Hepatocyte (in vitro differentiated cells): ENCODE data around the gene PRSS36. TPM values are rescaled to one million over a fixed set of nuclear protein-coding genes. Genes with fewer than 3 reads are reported as not detected.

Experiments
- DNase-seq: peaks from one replicate; pipeline ENCODE4 v3.0.0-alpha.2; 2016; ENCODE audit warnings: low spot score
- H2AFZ ChIP-seq: fragments of 200-600 bp; sonication (generic); 2 replicates; pipeline ENCODE4 v1.6.0; 2016; ENCODE audit warnings: antibody characterized with exemption, mild to moderate bottlenecking
- H3K27ac ChIP-seq: fragments of 200-600 bp; sonication (generic); 2 replicates; pipeline ENCODE4 v1.5.1; 2016; ENCODE audit warnings: mild to moderate bottlenecking
- H3K27me3 ChIP-seq: fragments of 200-600 bp; sonication (generic); 2 replicates; pipeline ENCODE4 v1.6.1; 2016
- H3K36me3 ChIP-seq: fragments of 200-600 bp; sonication (generic); replicated peaks from 2 replicates; pipeline ENCODE4 v1.5.1; 2016; ENCODE audit warnings: low read depth; ENCODE audit not compliant: insufficient read depth
- H3K4me1 ChIP-seq: fragments of 200-600 bp; sonication (generic); 2 replicates; pipeline ENCODE4 v1.5.1; 2016; ENCODE audit warnings: mild to moderate bottlenecking, moderate library complexity; ENCODE audit not compliant: insufficient read depth
- H3K4me2 ChIP-seq: fragments of 200-600 bp; sonication (generic); 2 replicates; pipeline ENCODE4 v1.6.0; 2016
- H3K4me3 ChIP-seq: fragments of 200-600 bp; sonication (generic); 2 replicates; pipeline ENCODE4 v1.5.1; 2016; ENCODE audit warnings: mild to moderate bottlenecking
- H3K79me2 ChIP-seq: fragments of 200-600 bp; sonication (generic); 2 replicates; pipeline ENCODE4 v1.6.0; 2017; ENCODE audit warnings: mild to moderate bottlenecking
- H3K9me2 ChIP-seq: fragments of 200-600 bp; sonication (generic); replicated peaks from 2 replicates; pipeline ENCODE4 v1.6.0; 2017; ENCODE audit warnings: mild to moderate bottlenecking; ENCODE audit not compliant: insufficient read depth
- H3K9me3 ChIP-seq: fragments of 200-600 bp; sonication (generic); 2 replicates; pipeline ENCODE4 v1.5.1; 2016; ENCODE audit warnings: low read depth, mild to moderate bottlenecking
- H4K20me1 ChIP-seq: fragments of 200-600 bp; sonication (generic); 2 replicates; pipeline ENCODE4 v1.6.0; 2016; ENCODE audit warnings: mild to moderate bottlenecking; ENCODE audit not compliant: insufficient read depth, poor library complexity, severe bottlenecking
- CTCF ChIP-seq: fragments of 200-600 bp; sonication (generic); IDR thresholded peaks from 2 replicates; pipeline ENCODE4 v1.5.1; 2016; ENCODE audit warnings: antibody characterized with exemption, mild to moderate bottlenecking; ENCODE audit not compliant: poor library complexity
- EZH2 ChIP-seq: fragments of 200-600 bp; sonication (generic); IDR thresholded peaks from 2 replicates; pipeline ENCODE4 v1.6.1; 2016; ENCODE audit warnings: antibody characterized with exemption, mild to moderate bottlenecking, borderline replicate concordance
- EZH2phosphoT487 ChIP-seq: fragments of 200-600 bp; sonication (generic); IDR thresholded peaks from one replicate; pipeline ENCODE4 v1.6.1; 2018; ENCODE audit warnings: antibody characterized with exemption, mild to moderate bottlenecking, low read depth, moderate library complexity; ENCODE audit not compliant: unreplicated experiment, severe bottlenecking
- WGBS: methylation state at CpG from one replicate; pipeline ENCODE4 v1.1.6; 2016; ENCODE audit warnings: low lambda C conversion rate; ENCODE audit errors: missing lambda C conversion rate; 5-methylcytosine and 5-hydroxymethylcytosine counted together
- polyA plus RNA-seq: library from polyadenylated mRNA; unstranded; fragments of >200 nt; fragmentation: Nextera tagmentation; extraction: Ambion mirVana; gene quantifications from 2 replicates; pipeline ENCODE4 v1.2.1, GENCODE V29; 2016
- total RNA-seq: library from RNA; depleted of rRNA; stranded (reverse); fragments of >200 nt; gene quantifications from 2 replicates; pipeline ENCODE4 v1.2.3, GENCODE V29; 2014

The PRSS36 gene
- total and polyA plus RNA-seq, 2 experiments from 2014 or later, result 0.63 to 1.4 TPM

- Histone ChIP-seq H3K27me3 (no peaks in the 10 kb centered on the region), H4K20me1 (peaks cover 87% of the 10 kb centered on the region), H3K79me2 (peaks cover 56% of the 10 kb centered on the region), H3K4me3 (no peak overlapping the region), H3K9me3 (no peaks in the 10 kb centered on the region), H2AFZ (no peak overlapping the region), H3K4me2 (no peak overlapping the region), H3K9me2 (no peaks in the 10 kb centered on the region), H3K4me1 (no peaks in the 10 kb centered on the region), H3K27ac (no peak overlapping the region), H3K36me3 (peaks cover 8% of the 10 kb centered on the region)
- TF ChIP-seq EZH2phosphoT487, result no peak
- TF ChIP-seq EZH2, result no peak
- WGBS, result 99% methylated on average over 12 of the region's 12 CpGs
- no peak for DNase-seq
These were observed 40.2 kb upstream of the PRSS36 start for GRCh38 chr16:31190061-31190460.

- peaks cover 8% of the 10 kb centered on the region for H3K36me3 ChIP-seq
- no peak overlapping the region for H3K4me2 ChIP-seq
- H3K9me2 ChIP-seq, result no peaks in the 10 kb centered on the region
- H3K27me3 ChIP-seq, result no peaks in the 10 kb centered on the region
- no peak for DNase-seq
- H3K9me3 ChIP-seq, result no peaks in the 10 kb centered on the region
- H3K27ac ChIP-seq, result no peak overlapping the region
- H3K4me3 ChIP-seq, result no peak overlapping the region
- H2AFZ ChIP-seq, result no peak overlapping the region
- H3K79me2 ChIP-seq, result peaks cover 62% of the 10 kb centered on the region
- peaks cover 87% of the 10 kb centered on the region for H4K20me1 ChIP-seq
- WGBS, result 100% methylated on average over 2 of the region's 2 CpGs
- TF ChIP-seq EZH2phosphoT487 (no peak), EZH2 (no peak), CTCF (no peak)
- no peaks in the 10 kb centered on the region for H3K4me1 ChIP-seq
These were observed 39.5 kb upstream of the PRSS36 start for GRCh38 chr16:31189412-31189778.

GRCh38 chr16:31188450-31189411, 38.9 kb upstream of the PRSS36 start:
- Histone ChIP-seq H3K27ac (no peak overlapping the region), H2AFZ (no peak overlapping the region), H3K4me2 (no peak overlapping the region), H3K9me3 (no peaks in the 10 kb centered on the region), H3K36me3 (peaks cover 8% of the 10 kb centered on the region), H4K20me1 (peaks cover 87% of the 10 kb centered on the region), H3K4me3 (no peak overlapping the region), H3K79me2 (peaks cover 69% of the 10 kb centered on the region), H3K27me3 (no peaks in the 10 kb centered on the region), H3K9me2 (no peaks in the 10 kb centered on the region), H3K4me1 (no peaks in the 10 kb centered on the region)
- 93% methylated on average over 3 of the region's 3 CpGs for WGBS
- DNase-seq, result no peak
- no peak for TF ChIP-seq CTCF
- TF ChIP-seq EZH2phosphoT487, result no peak
- no peak for TF ChIP-seq EZH2

- H3K36me3 ChIP-seq, result peaks cover 8% of the 10 kb centered on the region
- no peaks in the 10 kb centered on the region for H3K9me2 ChIP-seq
- 94% methylated on average over 8 of the region's 8 CpGs for WGBS
- no peak overlapping the region for H2AFZ ChIP-seq
- H3K4me3 ChIP-seq, result no peak overlapping the region
- DNase-seq, result no peak
- H3K4me2 ChIP-seq, result no peak overlapping the region
- H3K9me3 ChIP-seq, result no peaks in the 10 kb centered on the region
- H3K27ac ChIP-seq, result no peak overlapping the region
- peaks cover 5% of the 10 kb centered on the region for H3K4me1 ChIP-seq
- H3K27me3 ChIP-seq, result no peaks in the 10 kb centered on the region
- TF ChIP-seq EZH2 (no peak), EZH2phosphoT487 (no peak), CTCF (no peak)
- H3K79me2 ChIP-seq, result peaks cover 78% of the 10 kb centered on the region
- peaks cover 96% of the 10 kb centered on the region for H4K20me1 ChIP-seq
These were observed 37.9 kb upstream of the PRSS36 start for GRCh38 chr16:31187808-31188189.
